ENCODE measurements around the gene RPS19BP1.
A peak's percentile ranks its signal among the peaks of the same experiment; 100 is the strongest.

RPS19BP1 gene

DNA sequence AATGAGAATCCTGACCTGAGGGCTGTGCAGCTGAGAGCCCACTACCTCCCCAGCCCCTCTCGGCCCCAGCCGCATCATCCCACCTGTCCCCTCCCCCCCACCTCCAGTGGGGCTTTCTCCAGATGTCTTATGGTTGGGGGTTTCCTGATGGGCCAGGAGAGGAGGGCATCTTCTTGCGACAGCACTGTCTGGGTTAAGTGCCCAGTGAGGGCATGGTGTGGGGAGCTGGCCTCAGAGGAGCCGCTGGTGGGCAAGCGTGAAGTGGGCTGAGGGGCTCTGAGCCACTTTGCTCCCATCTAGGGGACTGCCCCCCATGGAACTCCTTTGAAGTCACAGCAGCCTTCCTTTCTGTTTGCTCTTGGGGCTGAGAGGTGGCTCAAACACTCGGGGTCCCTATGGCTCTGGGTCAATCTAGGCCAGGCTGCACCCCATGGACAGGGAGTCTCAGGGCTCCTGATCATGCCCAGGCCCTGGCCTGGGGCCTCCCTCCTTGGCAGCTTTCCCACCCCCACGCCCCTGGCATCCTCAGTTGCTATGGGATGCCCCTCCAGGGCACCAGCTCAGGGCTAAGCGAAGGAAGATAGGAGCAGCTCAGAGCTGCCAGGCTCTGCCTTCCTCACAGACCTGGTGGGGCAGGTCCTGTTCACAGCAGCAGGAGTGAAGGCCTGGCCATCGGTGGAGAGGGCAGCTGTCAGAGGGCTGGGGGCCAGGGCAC is 41.4 kb downstream of the RPS19BP1 start:
- H3K9me3 Mint-ChIP-seq, result no peaks in the 10 kb centered on the region
- DNase-seq, result no peak
- H3K27me3 Mint-ChIP-seq, result no peaks in the 10 kb centered on the region
- ATAC-seq (replicated peaks), result no peak
- peaks cover 4 to 8% of the 10 kb centered on the region in 2 donors for H3K36me3 Mint-ChIP-seq
- H3K4me1 Mint-ChIP-seq, result peaks cover 28 to 42% of the 10 kb centered on the region in 2 donors
- H3K27ac Mint-ChIP-seq, result no peak overlapping the region
- no peak overlapping the region for H3K4me3 Mint-ChIP-seq

- Mint-ChIP-seq H3K36me3 (peaks cover 4 to 8% of the 10 kb centered on the region in 2 donors), H3K27me3 (no peaks in the 10 kb centered on the region), H3K4me3 (peak overlapping the region; percentile 44 to 68), H3K27ac (peak overlapping the region; percentile 0), H3K4me1 (peaks cover 26 to 34% of the 10 kb centered on the region in 2 donors), H3K9me3 (no peaks in the 10 kb centered on the region)
- ATAC-seq (replicated peaks) (peak; percentile 99 to 100), DNase-seq (peak; percentile 72)
These were observed 42.3 kb downstream of the RPS19BP1 start for GRCh38 chr22:39490135-39490798.

- no peaks in the 10 kb centered on the region for H3K27me3 Mint-ChIP-seq
- H3K36me3 Mint-ChIP-seq, result peaks cover 4 to 8% of the 10 kb centered on the region in 2 donors
- DNase-seq (no peak), ATAC-seq (replicated peaks) (no peak)
- H3K27ac Mint-ChIP-seq, result peak overlapping the region; percentile 0
- H3K4me3 Mint-ChIP-seq, result peak overlapping the region in 1 of 2 donors; percentile 44
- H3K4me1 Mint-ChIP-seq, result peaks cover 22 to 27% of the 10 kb centered on the region in 2 donors
- H3K9me3 Mint-ChIP-seq, result no peaks in the 10 kb centered on the region
These were observed 43.2 kb downstream of the RPS19BP1 start for GRCh38 chr22:39489094-39490068.

GRCh38 chr22:39488563-39489083 is 43.9 kb downstream of the RPS19BP1 start:
- no peak for DNase-seq
- Mint-ChIP-seq H3K27ac (no peak overlapping the region), H3K27me3 (no peaks in the 10 kb centered on the region), H3K4me1 (peaks cover 22 to 25% of the 10 kb centered on the region in 2 donors), H3K9me3 (no peaks in the 10 kb centered on the region), H3K36me3 (peaks cover 4 to 8% of the 10 kb centered on the region in 2 donors), H3K4me3 (no peak overlapping the region)
- no peak for ATAC-seq (replicated peaks)

GRCh38 chr22:39487826-39488520 is 44.6 kb downstream of the RPS19BP1 start:
- Mint-ChIP-seq H3K4me1 (peaks cover 15 to 19% of the 10 kb centered on the region in 2 donors), H3K9me3 (no peaks in the 10 kb centered on the region), H3K36me3 (peaks cover 4 to 8% of the 10 kb centered on the region in 2 donors), H3K27ac (no peak overlapping the region), H3K27me3 (no peaks in the 10 kb centered on the region), H3K4me3 (no peak overlapping the region)
- no peak for ATAC-seq (replicated peaks)
- DNase-seq, result no peak

DNA sequence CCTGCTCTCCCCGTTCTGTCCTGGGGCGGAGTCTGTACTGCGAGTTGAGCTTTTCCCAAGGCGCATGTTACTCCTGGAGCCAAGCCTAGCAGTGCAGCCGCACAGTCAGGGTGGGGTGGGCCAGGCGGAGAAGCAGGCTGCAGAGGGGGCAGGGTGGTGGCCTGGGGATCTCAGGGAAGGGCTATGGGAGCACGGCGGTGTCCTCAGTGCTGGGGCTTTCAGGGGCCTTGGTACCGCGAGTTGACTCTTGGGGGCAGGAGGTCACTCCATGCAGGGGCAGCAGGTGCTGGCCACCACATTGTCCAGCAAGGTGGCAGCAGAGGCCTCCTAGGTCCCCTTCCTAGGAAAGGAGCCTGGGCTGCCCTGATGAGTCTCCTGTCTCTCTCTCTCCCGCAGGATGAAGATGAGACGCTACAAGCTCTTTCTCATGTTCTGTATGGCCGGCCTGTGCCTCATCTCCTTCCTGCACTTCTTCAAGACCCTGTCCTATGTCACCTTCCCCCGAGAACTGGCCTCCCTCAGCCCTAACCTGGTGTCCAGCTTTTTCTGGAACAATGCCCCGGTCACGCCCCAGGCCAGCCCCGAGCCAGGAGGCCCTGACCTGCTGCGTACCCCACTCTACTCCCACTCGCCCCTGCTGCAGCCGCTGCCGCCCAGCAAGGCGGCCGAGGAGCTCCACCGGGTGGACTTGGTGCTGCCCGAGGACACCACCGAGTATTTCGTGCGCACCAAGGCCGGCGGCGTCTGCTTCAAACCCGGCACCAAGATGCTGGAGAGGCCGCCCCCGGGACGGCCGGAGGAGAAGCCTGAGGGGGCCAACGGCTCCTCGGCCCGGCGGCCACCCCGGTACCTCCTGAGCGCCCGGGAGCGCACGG is 45.4 kb downstream of the RPS19BP1 start:
- Mint-ChIP-seq H3K9me3 (no peaks in the 10 kb centered on the region), H3K36me3 (peaks cover 4 to 8% of the 10 kb centered on the region in 2 donors), H3K27ac (no peak overlapping the region), H3K27me3 (no peaks in the 10 kb centered on the region), H3K4me1 (peaks cover 14 to 17% of the 10 kb centered on the region in 2 donors), H3K4me3 (no peak overlapping the region)
- no peak for ATAC-seq (replicated peaks)
- no peak for DNase-seq

- ATAC-seq (replicated peaks), result no peak
- Mint-ChIP-seq H3K36me3 (no peaks in the 10 kb centered on the region), H3K4me3 (no peak overlapping the region), H3K27me3 (no peaks in the 10 kb centered on the region), H3K27ac (no peak overlapping the region), H3K4me1 (no peaks in the 10 kb centered on the region), H3K9me3 (no peaks in the 10 kb centered on the region)
- DNase-seq, result no peak
These were observed 49.8 kb downstream of the RPS19BP1 start for GRCh38 chr22:39482768-39483167.

DNA sequence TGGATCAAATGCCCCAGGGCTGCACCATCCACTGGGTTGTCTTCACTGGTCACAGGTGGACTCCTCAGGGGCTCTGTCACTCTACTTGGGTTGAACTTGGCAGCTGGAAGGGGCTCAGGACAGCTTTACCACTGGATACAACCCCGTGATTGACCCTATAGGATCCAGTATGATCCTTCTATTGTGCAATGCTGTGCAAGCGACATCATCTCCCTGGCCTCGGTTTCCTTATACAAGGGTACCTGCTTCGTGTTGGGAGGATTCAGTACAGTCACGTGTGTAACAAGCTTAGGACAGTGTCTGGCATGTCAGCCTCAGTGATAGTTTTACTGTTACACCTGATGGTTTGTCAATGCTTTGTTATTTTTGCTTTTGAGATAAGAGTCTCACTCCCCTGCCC is 51.0 kb downstream of the RPS19BP1 start:
- Mint-ChIP-seq H3K36me3 (no peaks in the 10 kb centered on the region), H3K9me3 (no peaks in the 10 kb centered on the region), H3K4me3 (no peak overlapping the region), H3K27ac (no peak overlapping the region), H3K27me3 (no peaks in the 10 kb centered on the region), H3K4me1 (no peaks in the 10 kb centered on the region)
- no peak for DNase-seq
- ATAC-seq (replicated peaks), result no peak

- no peak overlapping the region for H3K27ac Mint-ChIP-seq
- no peaks in the 10 kb centered on the region for H3K27me3 Mint-ChIP-seq
- no peak overlapping the region for H3K4me3 Mint-ChIP-seq
- DNase-seq (no peak), ATAC-seq (replicated peaks) (no peak)
- H3K9me3 Mint-ChIP-seq, result no peaks in the 10 kb centered on the region
- H3K36me3 Mint-ChIP-seq, result no peaks in the 10 kb centered on the region
- no peaks in the 10 kb centered on the region for H3K4me1 Mint-ChIP-seq
These were observed 51.5 kb downstream of the RPS19BP1 start for GRCh38 chr22:39481054-39481453.

- ATAC-seq (replicated peaks) (no peak), DNase-seq (no peak)
- Mint-ChIP-seq H3K9me3 (no peaks in the 10 kb centered on the region), H3K4me3 (no peak overlapping the region), H3K27ac (no peak overlapping the region), H3K4me1 (peaks cover 0 to under 1% of the 10 kb centered on the region in 2 donors), H3K27me3 (no peaks in the 10 kb centered on the region), H3K36me3 (no peaks in the 10 kb centered on the region)
These were observed 52.0 kb downstream of the RPS19BP1 start for GRCh38 chr22:39480557-39480956.

DNA sequence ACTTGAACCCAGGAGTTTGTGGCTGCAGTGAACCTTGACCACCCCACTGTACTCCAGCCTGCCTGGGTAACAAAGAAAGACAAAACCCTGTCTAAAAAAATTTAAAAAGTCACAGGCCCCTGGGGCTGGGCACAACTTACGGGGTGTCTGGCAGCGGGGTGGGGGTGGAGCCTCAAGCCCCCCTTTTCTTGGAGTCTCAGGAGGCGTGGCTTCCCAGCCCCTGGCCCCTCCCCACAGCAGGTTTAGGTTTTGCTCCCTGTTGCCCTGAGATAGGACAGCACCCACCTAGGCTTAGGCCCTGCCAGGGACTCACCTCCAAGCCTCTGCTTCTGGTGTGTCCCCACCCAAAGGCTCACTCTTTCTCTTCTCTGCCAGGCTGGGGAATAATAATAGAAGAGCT is 53.3 kb downstream of the RPS19BP1 start:
- H3K27ac Mint-ChIP-seq, result no peak overlapping the region
- no peak for DNase-seq
- H3K4me1 Mint-ChIP-seq, result peaks cover 0 to 3% of the 10 kb centered on the region in 2 donors
- no peaks in the 10 kb centered on the region for H3K36me3 Mint-ChIP-seq
- H3K4me3 Mint-ChIP-seq, result no peak overlapping the region
- no peaks in the 10 kb centered on the region for H3K27me3 Mint-ChIP-seq
- H3K9me3 Mint-ChIP-seq, result no peaks in the 10 kb centered on the region
- ATAC-seq (replicated peaks), result no peak

All from stimulated activated naive B cell treated with anti-CD40 and anti-IgM and Interleukin-4, amounts not matched to agents 10 μg/mL and 1 μg/mL and 100 μg/mL, for 72 hours (primary cell).